GM12874 (cell line): ENCODE data around the gene UQCRHL.

Experiments
- TF ChIP-seq, protein P1 (sequence below): IDR thresholded peaks from 2 replicates; pipeline ENCODE4 v1.5.1; 2011; ENCODE audit warnings: low read depth, mild to moderate bottlenecking, control low read depth, low read length, moderate library complexity; ENCODE audit not compliant: insufficient read depth

The UQCRHL gene

DNA sequence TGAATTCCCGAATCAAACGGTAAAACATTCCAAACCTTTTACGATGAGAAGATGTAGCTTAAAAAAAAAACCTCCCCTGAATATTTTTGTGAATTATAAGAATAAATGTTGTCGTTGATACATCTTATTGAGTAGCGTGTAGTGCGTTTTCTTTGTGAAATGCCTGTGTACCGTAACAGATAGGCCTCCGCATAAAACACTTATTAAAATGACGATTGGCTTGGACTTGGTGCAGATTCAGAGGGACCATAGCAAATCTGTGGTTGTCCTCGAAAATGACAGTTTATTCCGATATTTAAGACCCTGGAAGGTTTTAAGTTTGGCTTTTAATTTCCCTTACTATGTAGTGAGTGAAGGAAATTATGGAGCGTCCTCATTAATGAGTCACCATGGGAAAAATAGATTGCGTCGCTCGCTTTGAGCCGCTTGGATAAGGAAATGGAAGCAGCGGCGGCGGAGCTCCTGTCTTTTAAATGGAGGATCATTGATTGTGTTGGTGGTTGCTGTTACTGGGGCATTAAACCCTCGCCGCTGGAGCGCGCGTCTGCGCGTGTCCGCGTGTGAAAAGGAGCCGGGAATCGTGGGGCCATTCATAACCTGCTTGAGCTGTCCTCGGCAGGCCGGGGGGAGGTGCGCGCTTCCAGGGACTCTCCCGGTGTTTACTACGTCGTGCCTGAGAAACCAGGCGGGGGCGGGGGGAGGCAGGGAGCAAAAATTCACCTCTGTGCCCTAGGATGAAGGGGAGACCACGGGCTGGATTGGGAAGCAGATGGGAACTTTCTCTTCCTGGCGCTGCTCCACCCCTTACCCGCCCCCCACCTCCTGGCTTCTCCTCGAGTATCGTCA lies 41.7 kb upstream of the UQCRHL start:
- TF ChIP-seq, protein P1, sequence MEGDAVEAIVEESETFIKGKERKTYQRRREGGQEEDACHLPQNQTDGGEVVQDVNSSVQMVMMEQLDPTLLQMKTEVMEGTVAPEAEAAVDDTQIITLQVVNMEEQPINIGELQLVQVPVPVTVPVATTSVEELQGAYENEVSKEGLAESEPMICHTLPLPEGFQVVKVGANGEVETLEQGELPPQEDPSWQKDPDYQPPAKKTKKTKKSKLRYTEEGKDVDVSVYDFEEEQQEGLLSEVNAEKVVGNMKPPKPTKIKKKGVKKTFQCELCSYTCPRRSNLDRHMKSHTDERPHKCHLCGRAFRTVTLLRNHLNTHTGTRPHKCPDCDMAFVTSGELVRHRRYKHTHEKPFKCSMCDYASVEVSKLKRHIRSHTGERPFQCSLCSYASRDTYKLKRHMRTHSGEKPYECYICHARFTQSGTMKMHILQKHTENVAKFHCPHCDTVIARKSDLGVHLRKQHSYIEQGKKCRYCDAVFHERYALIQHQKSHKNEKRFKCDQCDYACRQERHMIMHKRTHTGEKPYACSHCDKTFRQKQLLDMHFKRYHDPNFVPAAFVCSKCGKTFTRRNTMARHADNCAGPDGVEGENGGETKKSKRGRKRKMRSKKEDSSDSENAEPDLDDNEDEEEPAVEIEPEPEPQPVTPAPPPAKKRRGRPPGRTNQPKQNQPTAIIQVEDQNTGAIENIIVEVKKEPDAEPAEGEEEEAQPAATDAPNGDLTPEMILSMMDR = no peak

DNA sequence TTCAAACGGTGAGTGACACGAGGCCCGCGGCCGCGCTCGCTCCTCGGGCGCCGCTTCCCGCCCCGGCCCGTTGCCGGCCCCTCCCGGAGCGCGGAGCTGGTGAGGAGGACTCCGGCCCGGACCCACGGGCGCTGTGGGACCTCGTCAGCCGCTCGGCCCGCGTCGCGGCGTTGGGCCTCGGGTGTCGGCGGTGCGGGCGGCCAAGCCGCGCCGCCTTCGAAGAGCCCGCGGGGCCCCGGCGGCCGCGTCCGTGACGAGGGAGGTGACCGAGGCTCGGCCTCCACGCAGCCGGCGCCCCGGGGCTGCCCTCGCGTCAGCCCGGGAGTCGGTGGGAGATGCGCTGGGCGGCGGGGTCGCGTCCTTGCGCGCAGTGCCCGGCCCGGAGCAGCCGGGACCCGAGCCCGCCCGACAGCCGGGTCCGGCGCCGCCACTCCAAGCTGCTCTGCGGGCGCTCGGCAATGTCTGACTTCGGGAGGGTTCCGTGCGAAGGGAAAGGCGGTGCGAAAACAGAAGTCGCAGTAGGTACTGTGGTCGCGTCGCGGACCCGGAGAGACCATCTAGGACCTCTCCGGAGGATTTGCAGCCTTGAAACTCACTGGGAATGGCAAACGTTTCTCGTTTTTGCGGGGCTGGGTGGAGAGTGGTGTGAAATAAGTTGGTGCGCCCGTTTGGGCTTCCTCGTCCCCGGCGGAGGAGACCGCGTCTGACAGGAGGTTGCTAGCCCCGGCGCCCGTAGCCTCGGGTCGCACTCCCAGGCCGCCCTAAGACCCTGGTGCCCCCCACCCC lies 40.9 kb upstream of the UQCRHL start:
- TF ChIP-seq, protein P1 = no peak

DNA sequence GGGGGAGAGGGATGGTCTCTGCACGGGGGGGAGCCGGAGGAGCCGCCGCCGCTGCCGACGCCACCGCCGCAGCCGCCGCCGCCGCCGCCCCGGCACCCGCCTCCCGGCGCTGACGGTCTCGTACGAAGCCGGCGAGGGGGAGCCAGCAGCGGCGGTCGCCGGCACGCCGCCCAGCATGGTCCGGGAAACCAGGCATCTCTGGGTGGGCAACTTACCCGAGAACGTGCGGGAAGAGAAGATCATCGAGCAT lies 40.4 kb upstream of the UQCRHL start:
- TF ChIP-seq, protein P1 = no peak

DNA sequence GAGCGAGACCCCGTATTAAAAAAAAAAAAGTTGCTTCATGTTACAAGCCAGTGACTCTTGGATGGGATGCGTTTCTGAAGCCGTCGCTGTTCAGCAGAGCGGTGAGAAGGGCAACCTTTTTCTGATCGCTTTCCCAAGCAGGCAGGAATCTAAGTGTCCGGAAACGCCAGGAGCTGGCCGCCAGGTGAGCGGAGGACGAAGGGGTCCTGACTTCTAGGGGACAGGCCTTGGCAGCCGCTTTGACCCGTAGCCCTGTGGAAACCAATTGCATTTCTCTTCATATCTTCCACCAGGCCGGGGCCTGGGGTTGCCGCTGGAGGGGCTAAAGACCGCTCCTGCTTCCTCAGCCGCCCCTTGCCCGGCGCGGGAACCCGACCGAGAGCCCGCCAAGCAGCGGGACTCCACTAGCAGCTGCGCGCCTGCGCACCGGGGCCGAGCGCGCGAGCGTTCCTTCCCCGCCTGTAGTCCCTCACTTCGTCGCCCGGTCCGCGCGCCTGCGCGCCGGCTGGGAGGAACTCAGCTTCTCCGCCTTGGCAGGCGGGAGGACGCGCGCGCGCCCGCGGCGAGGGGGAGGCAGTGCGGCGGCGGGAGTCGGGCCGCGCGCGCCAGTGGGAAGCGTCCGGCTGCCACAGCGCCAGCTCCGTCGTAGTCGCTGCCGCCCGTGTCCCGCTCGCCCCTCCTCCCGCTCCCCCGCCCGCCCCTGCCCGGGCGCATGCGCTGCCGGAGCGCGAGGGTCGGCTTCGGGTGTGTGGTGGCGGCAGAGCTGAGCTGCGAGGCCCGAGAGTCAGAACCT lies 39.8 kb upstream of the UQCRHL start, which contains the start of gene SPEN:
Gene SPEN (plus strand): TSS at position 608 of the 793 bp plus-strand sequence. CDS start 361 bp downstream, outside the sequence.
- TF ChIP-seq, protein P1 = no peak

DNA sequence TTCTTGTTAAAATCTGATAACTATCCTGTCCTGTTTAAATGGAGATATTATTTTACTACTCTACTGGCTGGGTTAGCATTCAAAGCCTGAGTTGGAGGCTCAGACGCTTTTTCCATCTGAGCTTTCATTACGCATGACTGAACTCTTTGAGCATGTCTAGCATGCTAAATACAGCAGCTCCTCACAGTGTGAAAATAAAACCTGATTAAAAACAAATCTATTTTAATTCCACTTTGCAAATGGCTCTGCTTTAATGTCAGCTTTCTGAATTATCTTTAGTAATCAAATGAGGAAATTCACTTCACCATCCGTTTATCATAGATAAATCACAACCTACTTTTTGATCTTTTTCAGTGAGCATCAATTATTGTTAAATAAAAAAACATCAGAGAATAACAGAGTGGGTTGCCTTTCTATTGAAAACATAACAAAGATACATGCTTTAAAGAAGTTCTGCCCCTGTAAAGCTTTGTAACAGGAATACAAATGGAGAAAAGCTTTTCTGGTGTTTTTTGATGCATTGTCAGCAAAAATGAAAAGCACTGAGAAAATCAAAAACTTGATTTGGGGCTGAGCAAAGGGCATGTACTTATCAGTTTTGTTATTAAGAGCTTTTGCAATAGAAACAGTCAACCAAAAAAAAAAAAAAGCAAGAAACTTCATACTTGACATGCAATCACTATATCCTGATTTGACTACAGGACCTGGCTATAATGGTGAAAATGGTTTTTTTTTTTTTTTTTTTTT lies 36.5 kb upstream of the UQCRHL start:
- TF ChIP-seq, protein P1 = no peak

DNA sequence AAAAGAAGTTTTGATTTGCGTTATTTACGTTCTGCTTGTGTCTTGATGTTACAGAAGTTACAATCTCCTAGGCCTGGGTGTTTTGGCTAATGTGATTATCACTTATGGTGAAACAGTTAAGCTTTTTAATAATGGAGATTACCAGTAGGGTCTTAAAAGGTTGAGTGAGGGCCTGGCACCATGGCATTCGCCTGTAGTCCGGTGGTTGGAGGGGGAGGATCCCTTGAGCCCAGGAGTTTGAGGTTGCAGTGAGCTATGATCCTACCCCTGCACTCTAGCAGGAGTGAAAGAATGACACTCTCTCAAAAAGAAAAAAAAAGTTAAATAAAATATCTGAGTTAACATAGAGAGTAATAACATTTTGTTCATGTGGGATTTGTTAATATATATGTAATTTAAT lies 31.3 kb upstream of the UQCRHL start:
- TF ChIP-seq, protein P1 = no peak
